ENCODE data around the gene DYNAP. TPM values are rescaled to one million over a fixed set of nuclear protein-coding genes. Genes with fewer than 3 reads are reported as not detected.

Gene DYNAP
- total RNA-seq, 2 donors from 2014 or later = not detected

GRCh38 chr18:54608028-54608642 is 17.1 kb downstream of the DYNAP start:
- Histone ChIP-seq H3K4me3 (peak overlapping the region; percentile 16 to 23), H3K27ac (peak overlapping the region; percentile 71 to 73), H3K27me3 (replicated peaks; ENCODE audit: insufficient read depth) (no peaks in the 10 kb centered on the region), H3K36me3 (no peaks in the 10 kb centered on the region), H3K4me1 (replicated peaks) (peaks cover 3% of the 10 kb centered on the region), H3K9me3 (no peaks in the 10 kb centered on the region)
- 43% methylated on average over 3 of the region's 3 CpGs for WGBS
- TF ChIP-seq CTCF (IDR thresholded peaks at IDR 0.05) = no peak
- no peak for TF ChIP-seq POLR2AphosphoS5 (IDR thresholded peaks at IDR 0.05)
- TF ChIP-seq POLR2A (IDR thresholded peaks at IDR 0.05) = no peak
- intact Hi-C loops (cut with DNase I) = no loop called here
- DNase-seq (ENCODE audit: low spot score) = no peak

- DNase-seq (ENCODE audit: low spot score) = no peak
- 69% methylated on average over 2 of the region's 2 CpGs for WGBS
- no peaks in the 10 kb centered on the region for H3K9me3 ChIP-seq
- H3K36me3 ChIP-seq = no peaks in the 10 kb centered on the region
- H3K4me1 ChIP-seq (replicated peaks) = peaks cover 3% of the 10 kb centered on the region
- H3K4me3 ChIP-seq = no peak overlapping the region
- peak overlapping the region in 1 of 2 donors; percentile 28 for H3K27ac ChIP-seq
- H3K27me3 ChIP-seq (replicated peaks; ENCODE audit: insufficient read depth) = no peaks in the 10 kb centered on the region
- intact Hi-C loops (cut with DNase I) = no loop called here
- no peak for TF ChIP-seq POLR2A (IDR thresholded peaks at IDR 0.05)
- no peak for TF ChIP-seq POLR2AphosphoS5 (IDR thresholded peaks at IDR 0.05)
- TF ChIP-seq CTCF (IDR thresholded peaks at IDR 0.05) = no peak
These were observed 20.8 kb downstream of the DYNAP start for GRCh38 chr18:54611816-54612215.

GRCh38 chr18:54612237-54612636 is 21.2 kb downstream of the DYNAP start:
- H3K9me3 ChIP-seq = no peaks in the 10 kb centered on the region
- H3K36me3 ChIP-seq = no peaks in the 10 kb centered on the region
- no peaks in the 10 kb centered on the region for H3K27me3 ChIP-seq (replicated peaks; ENCODE audit: insufficient read depth)
- intact Hi-C loops (cut with DNase I) = no loop called here
- DNase-seq (ENCODE audit: low spot score) = peak; percentile 70
- 38% methylated on average over 4 of the region's 4 CpGs for WGBS
- TF ChIP-seq CTCF (IDR thresholded peaks at IDR 0.05) (no peak), POLR2AphosphoS5 (IDR thresholded peaks at IDR 0.05) (peak; percentile 89), POLR2A (IDR thresholded peaks at IDR 0.05) (no peak)
- H3K4me1 ChIP-seq (replicated peaks) = peaks cover 3% of the 10 kb centered on the region
- no peak overlapping the region for H3K4me3 ChIP-seq
- peak overlapping the region; percentile 28 to 56 for H3K27ac ChIP-seq

GRCh38 chr18:54613174-54613573 is 22.1 kb downstream of the DYNAP start:
- WGBS = 90% methylated on average over 4 of the region's 4 CpGs
- no peak for TF ChIP-seq POLR2A (IDR thresholded peaks at IDR 0.05)
- TF ChIP-seq CTCF (IDR thresholded peaks at IDR 0.05) = no peak
- TF ChIP-seq POLR2AphosphoS5 (IDR thresholded peaks at IDR 0.05) = no peak

GRCh38 chr18:54616220-54616848 is 25.3 kb downstream of the DYNAP start:
- Histone ChIP-seq H3K27ac (no peak overlapping the region), H3K27me3 (replicated peaks; ENCODE audit: insufficient read depth) (no peaks in the 10 kb centered on the region), H3K9me3 (no peaks in the 10 kb centered on the region), H3K4me1 (replicated peaks) (peaks cover 3% of the 10 kb centered on the region), H3K36me3 (no peaks in the 10 kb centered on the region), H3K4me3 (no peak overlapping the region)
- DNase-seq (ENCODE audit: low spot score) = no peak
- intact Hi-C loops (cut with DNase I) = no loop called here
- WGBS = 93% methylated on average over 3 of the region's 3 CpGs
- no peak for TF ChIP-seq POLR2A (IDR thresholded peaks at IDR 0.05)
- TF ChIP-seq POLR2AphosphoS5 (IDR thresholded peaks at IDR 0.05) = no peak
- no peak for TF ChIP-seq CTCF (IDR thresholded peaks at IDR 0.05)

More at GRCh38 chr18:54613174-54613573, 22.1 kb downstream of the DYNAP start:
- Histone ChIP-seq H3K4me1 (replicated peaks) (peaks cover 3% of the 10 kb centered on the region), H3K36me3 (no peaks in the 10 kb centered on the region), H3K27me3 (replicated peaks; ENCODE audit: insufficient read depth) (no peaks in the 10 kb centered on the region), H3K4me3 (no peak overlapping the region), H3K9me3 (no peaks in the 10 kb centered on the region), H3K27ac (no peak overlapping the region)
- DNase-seq (ENCODE audit: low spot score) = no peak
- intact Hi-C loops (cut with DNase I) = no loop called here

Measured in prostate gland (tissue), 2 donors.